Gastroesophageal sphincter (tissue), 4 donors: ENCODE data around the gene STAT2. TPM values are rescaled to one million over a fixed set of nuclear protein-coding genes. Genes with fewer than 3 reads are reported as not detected.

Source experiments
- ATAC-seq: fragments of 150-250 bp; one replicate; pipeline ENCODE4 v1.9.1; 2016; ENCODE audit warnings: mild to moderate bottlenecking, moderate library complexity
- H3K27ac ChIP-seq, 4 donors: fragments of 200-600 bp; sonication (generic) in 3 of 4; 1 replicate in 3 of 4; 2 replicates in 1 of 4; pipeline ENCODE4 v1.5.1; 2016 to 2019
- H3K27me3 ChIP-seq: fragments of 200-600 bp; sonication (generic); one replicate; pipeline ENCODE4 v1.5.1; 2019
- H3K36me3 ChIP-seq, 2 donors: fragments of 200-600 bp; sonication (generic); one replicate each; pipeline ENCODE4 v1.5.1; 2019; ENCODE audit warnings: control low read depth in 1 of 2
- H3K4me1 ChIP-seq, 3 donors: fragments of 200-600 bp; sonication (generic); 1 replicate in 2 of 3; 2 replicates in 1 of 3; pipeline ENCODE4 v1.5.1; 2016 to 2019; ENCODE audit warnings: control low read depth in 2 of 3
- H3K4me3 ChIP-seq, 2 donors: fragments of 200-600 bp; sonication (generic); one replicate each; pipeline ENCODE4 v1.5.1; 2019; ENCODE audit warnings: mild to moderate bottlenecking in 1 of 2, moderate library complexity in 1 of 2
- H3K9me3 ChIP-seq, 3 donors: fragments of 200-600 bp; sonication (generic); one replicate each; pipeline ENCODE4 v1.5.1; 2017 to 2019; ENCODE audit warnings: control low read depth in 2 of 3
- EP300 ChIP-seq: sonication (generic); formaldehyde crosslinking; IDR thresholded peaks from one replicate; pipeline ENCODE4 v1.6.1; 2017; ENCODE audit warnings: antibody characterized with exemption, mild to moderate bottlenecking
- POLR2A ChIP-seq, 2 donors: fragments of 450-650 bp; IDR thresholded peaks; one replicate each; pipeline ENCODE4 v1.6.1; 2017; ENCODE audit warnings: antibody characterized with exemption in 2 of 2, mild to moderate bottlenecking in 2 of 2, moderate library complexity in 1 of 2
- POLR2AphosphoS5 ChIP-seq: sonication (generic); formaldehyde crosslinking; IDR thresholded peaks from one replicate; pipeline ENCODE4 v1.6.1; 2017; ENCODE audit warnings: antibody characterized with exemption
- WGBS, 2 donors: methylation state at CpG; one replicate each; pipeline ENCODE4 v1.1.5; 2018; ENCODE audit warnings: low coverage in 1 of 2; 5-methylcytosine and 5-hydroxymethylcytosine counted together
- total RNA-seq, 4 donors: library from RNA; depleted of rRNA; stranded (reverse); fragments of >200 nt; gene quantifications; one replicate each; pipeline ENCODE4 v1.1.0, GENCODE V29; 2016
- TF ChIP-seq, protein P1 (sequence below), 4 experiments: fragments of 200-600 bp in 2 of 4; fragments of 450-650 bp in 2 of 4; sonication (generic) in 1 of 4; IDR thresholded peaks; one replicate each; pipeline ENCODE4 v1.5.1; 2017 to 2019; ENCODE audit warnings: antibody characterized with exemption in 4 of 4, mild to moderate bottlenecking in 2 of 4, moderate library complexity in 2 of 4

Gene STAT2
- total RNA-seq, 4 donors from 2014 or later: 55.4 to 94.6 (median 82.7) TPM

- TF ChIP-seq EP300 (no peak), POLR2A (IDR thresholded peaks at IDR 0.05) (no peak), POLR2AphosphoS5 (no peak)
- TF ChIP-seq, protein P1, sequence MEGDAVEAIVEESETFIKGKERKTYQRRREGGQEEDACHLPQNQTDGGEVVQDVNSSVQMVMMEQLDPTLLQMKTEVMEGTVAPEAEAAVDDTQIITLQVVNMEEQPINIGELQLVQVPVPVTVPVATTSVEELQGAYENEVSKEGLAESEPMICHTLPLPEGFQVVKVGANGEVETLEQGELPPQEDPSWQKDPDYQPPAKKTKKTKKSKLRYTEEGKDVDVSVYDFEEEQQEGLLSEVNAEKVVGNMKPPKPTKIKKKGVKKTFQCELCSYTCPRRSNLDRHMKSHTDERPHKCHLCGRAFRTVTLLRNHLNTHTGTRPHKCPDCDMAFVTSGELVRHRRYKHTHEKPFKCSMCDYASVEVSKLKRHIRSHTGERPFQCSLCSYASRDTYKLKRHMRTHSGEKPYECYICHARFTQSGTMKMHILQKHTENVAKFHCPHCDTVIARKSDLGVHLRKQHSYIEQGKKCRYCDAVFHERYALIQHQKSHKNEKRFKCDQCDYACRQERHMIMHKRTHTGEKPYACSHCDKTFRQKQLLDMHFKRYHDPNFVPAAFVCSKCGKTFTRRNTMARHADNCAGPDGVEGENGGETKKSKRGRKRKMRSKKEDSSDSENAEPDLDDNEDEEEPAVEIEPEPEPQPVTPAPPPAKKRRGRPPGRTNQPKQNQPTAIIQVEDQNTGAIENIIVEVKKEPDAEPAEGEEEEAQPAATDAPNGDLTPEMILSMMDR (IDR thresholded peaks at IDR 0.05): no peak
- ATAC-seq: no peak
- Histone ChIP-seq H3K27ac (no peak overlapping the region), H3K27me3 (no peaks in the 10 kb centered on the region), H3K9me3 (no peaks in the 10 kb centered on the region), H3K4me1 (no peaks in the 10 kb centered on the region), H3K36me3 (peaks cover 0 to 54% of the 10 kb centered on the region in 2 donors), H3K4me3 (no peak overlapping the region)
- WGBS, 2 donors: 0 to 46% methylated on average over 1 of the region's 1 CpG
These were observed 18.3 kb downstream of the STAT2 start for GRCh38 chr12:56341616-56342015.

DNA sequence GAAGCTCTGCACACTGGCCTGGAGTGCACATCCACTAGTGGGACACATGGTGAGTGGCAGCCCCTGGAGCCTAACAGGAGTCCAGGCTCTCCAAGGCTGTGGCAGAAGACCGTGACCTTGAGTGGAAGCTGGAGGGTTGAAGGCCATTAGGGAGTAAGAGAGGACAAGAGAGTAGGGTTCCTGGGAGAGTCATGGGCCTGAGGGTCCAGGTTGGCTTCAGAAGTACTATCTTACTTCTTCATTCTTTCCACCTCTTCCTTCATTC is 20.8 kb downstream of the STAT2 start:
- no peaks in the 10 kb centered on the region for H3K9me3 ChIP-seq
- no peak for ATAC-seq
- TF ChIP-seq, protein P1 (IDR thresholded peaks at IDR 0.05): no peak
- TF ChIP-seq POLR2A (IDR thresholded peaks at IDR 0.05) (no peak), POLR2AphosphoS5 (no peak), EP300 (no peak)
- no peaks in the 10 kb centered on the region for H3K4me1 ChIP-seq
- H3K27ac ChIP-seq: no peak overlapping the region
- peaks cover 0 to 28% of the 10 kb centered on the region in 2 donors for H3K36me3 ChIP-seq
- H3K4me3 ChIP-seq: no peak overlapping the region
- WGBS, 2 donors: 78 to 100% methylated on average over 1 of the region's 1 CpG
- no peaks in the 10 kb centered on the region for H3K27me3 ChIP-seq

GRCh38 chr12:56338308-56339157 is 21.4 kb downstream of the STAT2 start, which contains the start of gene IL23A:
Gene IL23A, plus strand, starts transcription at chr12:56338884. Its CDS starts 161 bp downstream, at chr12:56339045.
- Histone ChIP-seq H3K4me1 (no peaks in the 10 kb centered on the region), H3K9me3 (no peaks in the 10 kb centered on the region), H3K27ac (no peak within 1 kb of the TSS), H3K27me3 (no peaks in the 10 kb centered on the region), H3K4me3 (no peak within 1 kb of the TSS), H3K36me3 (peaks cover 0 to 23% of the 10 kb centered on the region in 2 donors)
- TF ChIP-seq EP300 (no peak), POLR2A (IDR thresholded peaks at IDR 0.05) (no peak), POLR2AphosphoS5 (no peak)
- TF ChIP-seq, protein P1 (IDR thresholded peaks at IDR 0.05): no peak
- 22 to 23% methylated on average over 6 to 7 of the region's 9 CpGs for WGBS, 2 donors
- no peak for ATAC-seq

- Histone ChIP-seq H3K27me3 (no peaks in the 10 kb centered on the region), H3K4me1 (peaks cover 0 to 7% (median 3%) of the 10 kb centered on the region in 3 donors), H3K9me3 (no peaks in the 10 kb centered on the region), H3K36me3 (peaks cover 0 to 15% of the 10 kb centered on the region in 2 donors), H3K27ac (no peak overlapping the region), H3K4me3 (no peak overlapping the region)
- TF ChIP-seq POLR2A (IDR thresholded peaks at IDR 0.05) (no peak), POLR2AphosphoS5 (no peak), EP300 (no peak)
- TF ChIP-seq, protein P1 (IDR thresholded peaks at IDR 0.05): no peak
- WGBS, 2 donors: 81 to 83% methylated on average over 4 to 6 of the region's 8 CpGs
- no peak for ATAC-seq
These were observed 22.1 kb downstream of the STAT2 start for GRCh38 chr12:56337753-56338251.
